IMR-90 (cell line): ENCODE data around the gene HCRTR1.

Experiments used
- CEBPB ChIP-seq: IDR thresholded peaks from 2 replicates; pipeline ENCODE4 v1.6.1; 2012; ENCODE audit warnings: low read depth, low read length, improper control_type of control experiment
- CHD1 ChIP-seq: IDR thresholded peaks from 2 replicates; pipeline ENCODE4 v1.6.1; 2012; ENCODE audit warnings: low read depth, low read length, improper control_type of control experiment
- FOS ChIP-seq: fragments of 150-350 bp; IDR thresholded peaks from 2 replicates; pipeline ENCODE4 v1.6.1; 2016; ENCODE audit warnings: low read depth, low read length
- MAFK ChIP-seq: IDR thresholded peaks from 2 replicates; pipeline ENCODE4 v1.6.1; 2012; ENCODE audit warnings: low read depth, low read length, improper control_type of control experiment
- POLR2A ChIP-seq: IDR thresholded peaks from 2 replicates; pipeline ENCODE4 v1.6.1; 2012; ENCODE audit warnings: mild to moderate bottlenecking, low read depth, low read length
- RAD21 ChIP-seq: IDR thresholded peaks from 2 replicates; pipeline ENCODE4 v1.6.1; 2012; ENCODE audit warnings: low read length, improper control_type of control experiment
- RCOR1 ChIP-seq: IDR thresholded peaks from 2 replicates; pipeline ENCODE4 v1.6.1; 2012; ENCODE audit warnings: mild to moderate bottlenecking, low read length, improper control_type of control experiment; ENCODE audit not compliant: insufficient replicate concordance
- RFX5 ChIP-seq: IDR thresholded peaks from 2 replicates; pipeline ENCODE4 v1.8.0; 2012; ENCODE audit warnings: low read depth, mild to moderate bottlenecking, low read length, moderate library complexity
- TF ChIP-seq, protein P1 (sequence below): conservative IDR thresholded peaks from 2 replicates; pipeline ENCODE4 v1.5.1; 2012; ENCODE audit warnings: mild to moderate bottlenecking, low read depth, low read length, improper control_type of control experiment
- TF ChIP-seq, protein P2 (sequence below): fragments of 150-350 bp; IDR thresholded peaks from 2 replicates; pipeline ENCODE4 v1.6.1; 2017; ENCODE audit warnings: mild to moderate bottlenecking, antibody characterized with exemption, low read length, low read depth
- TF ChIP-seq, protein P3 (sequence below): fragments of 150-350 bp; IDR thresholded peaks from 2 replicates; pipeline ENCODE4 v1.6.1; 2016; ENCODE audit warnings: low read depth, mild to moderate bottlenecking, low read length, moderate library complexity, borderline replicate concordance

DNA sequence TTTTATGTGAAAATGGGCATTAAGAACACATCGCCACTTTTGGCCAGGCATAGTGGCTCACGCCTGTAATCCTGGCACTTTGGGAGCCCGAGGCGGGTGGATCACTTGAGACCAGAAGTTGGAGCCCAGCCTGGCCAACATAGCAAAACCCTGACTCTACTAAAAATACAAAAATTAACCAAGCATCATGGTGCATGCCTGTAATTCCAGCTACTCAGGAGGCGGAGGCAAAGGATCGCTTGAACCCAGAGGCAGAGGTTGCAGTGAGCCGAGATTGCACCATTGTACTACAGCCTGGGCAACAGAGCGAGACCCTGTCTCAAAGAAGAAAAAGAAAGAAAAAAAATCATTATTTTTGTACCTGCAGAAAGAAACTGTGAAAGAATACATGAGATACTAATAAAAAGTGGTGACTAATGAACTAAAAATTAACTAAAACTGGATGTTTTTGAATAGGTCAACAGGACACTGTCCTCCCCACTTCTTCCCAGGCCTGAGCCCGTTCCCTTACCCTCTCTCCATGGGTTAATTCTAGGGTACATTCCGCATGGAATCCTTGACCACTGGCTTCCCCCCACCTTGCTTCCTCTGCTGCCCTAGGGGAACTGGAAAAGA lies 49.4 kb upstream of the HCRTR1 start:
- TF ChIP-seq, protein P1, sequence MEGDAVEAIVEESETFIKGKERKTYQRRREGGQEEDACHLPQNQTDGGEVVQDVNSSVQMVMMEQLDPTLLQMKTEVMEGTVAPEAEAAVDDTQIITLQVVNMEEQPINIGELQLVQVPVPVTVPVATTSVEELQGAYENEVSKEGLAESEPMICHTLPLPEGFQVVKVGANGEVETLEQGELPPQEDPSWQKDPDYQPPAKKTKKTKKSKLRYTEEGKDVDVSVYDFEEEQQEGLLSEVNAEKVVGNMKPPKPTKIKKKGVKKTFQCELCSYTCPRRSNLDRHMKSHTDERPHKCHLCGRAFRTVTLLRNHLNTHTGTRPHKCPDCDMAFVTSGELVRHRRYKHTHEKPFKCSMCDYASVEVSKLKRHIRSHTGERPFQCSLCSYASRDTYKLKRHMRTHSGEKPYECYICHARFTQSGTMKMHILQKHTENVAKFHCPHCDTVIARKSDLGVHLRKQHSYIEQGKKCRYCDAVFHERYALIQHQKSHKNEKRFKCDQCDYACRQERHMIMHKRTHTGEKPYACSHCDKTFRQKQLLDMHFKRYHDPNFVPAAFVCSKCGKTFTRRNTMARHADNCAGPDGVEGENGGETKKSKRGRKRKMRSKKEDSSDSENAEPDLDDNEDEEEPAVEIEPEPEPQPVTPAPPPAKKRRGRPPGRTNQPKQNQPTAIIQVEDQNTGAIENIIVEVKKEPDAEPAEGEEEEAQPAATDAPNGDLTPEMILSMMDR = no peak
- TF ChIP-seq MAFK = no peak
- no peak for TF ChIP-seq POLR2A
- no peak for TF ChIP-seq RCOR1
- TF ChIP-seq CEBPB = no peak
- TF ChIP-seq RFX5 = no peak
- TF ChIP-seq CHD1 = no peak
- TF ChIP-seq, protein P2, sequence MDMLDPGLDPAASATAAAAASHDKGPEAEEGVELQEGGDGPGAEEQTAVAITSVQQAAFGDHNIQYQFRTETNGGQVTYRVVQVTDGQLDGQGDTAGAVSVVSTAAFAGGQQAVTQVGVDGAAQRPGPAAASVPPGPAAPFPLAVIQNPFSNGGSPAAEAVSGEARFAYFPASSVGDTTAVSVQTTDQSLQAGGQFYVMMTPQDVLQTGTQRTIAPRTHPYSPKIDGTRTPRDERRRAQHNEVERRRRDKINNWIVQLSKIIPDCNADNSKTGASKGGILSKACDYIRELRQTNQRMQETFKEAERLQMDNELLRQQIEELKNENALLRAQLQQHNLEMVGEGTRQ = no peak
- TF ChIP-seq RAD21 = no peak
- TF ChIP-seq FOS = no peak
- TF ChIP-seq, protein P3, sequence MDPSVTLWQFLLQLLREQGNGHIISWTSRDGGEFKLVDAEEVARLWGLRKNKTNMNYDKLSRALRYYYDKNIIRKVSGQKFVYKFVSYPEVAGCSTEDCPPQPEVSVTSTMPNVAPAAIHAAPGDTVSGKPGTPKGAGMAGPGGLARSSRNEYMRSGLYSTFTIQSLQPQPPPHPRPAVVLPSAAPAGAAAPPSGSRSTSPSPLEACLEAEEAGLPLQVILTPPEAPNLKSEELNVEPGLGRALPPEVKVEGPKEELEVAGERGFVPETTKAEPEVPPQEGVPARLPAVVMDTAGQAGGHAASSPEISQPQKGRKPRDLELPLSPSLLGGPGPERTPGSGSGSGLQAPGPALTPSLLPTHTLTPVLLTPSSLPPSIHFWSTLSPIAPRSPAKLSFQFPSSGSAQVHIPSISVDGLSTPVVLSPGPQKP = no peak
